WERI-Rb-1 (cell line): Measurements from ENCODE around the gene CASP9.

Experiments
- DNase-seq: peaks from one replicate; pipeline ENCODE4 v3.0.0-alpha.2; 2020
- H3K27ac ChIP-seq: fragments of 250-450 bp; sonication (Bioruptor Pico); 2 replicates; pipeline ENCODE4 v1.5.1; 2020; ENCODE audit warnings: mild to moderate bottlenecking, moderate library complexity
- H3K27me3 ChIP-seq: fragments of 250-450 bp; sonication (Bioruptor Pico); 2 replicates; pipeline ENCODE4 v1.5.1; 2021; ENCODE audit warnings: mild to moderate bottlenecking, low read depth, moderate library complexity; ENCODE audit not compliant: insufficient read depth, severe bottlenecking
- H3K36me3 ChIP-seq: fragments of 250-450 bp; sonication (Bioruptor Pico); 2 replicates; pipeline ENCODE4 v1.5.1; 2020; ENCODE audit warnings: mild to moderate bottlenecking, moderate library complexity
- H3K4me3 ChIP-seq: 2 replicates; pipeline ENCODE4 v1.5.1; 2011; ENCODE audit warnings: low read depth, mild to moderate bottlenecking, control low read depth, low read length
- H3K9me3 ChIP-seq: fragments of 250-450 bp; sonication (Bioruptor Pico); 2 replicates; pipeline ENCODE4 v1.5.1; 2021; ENCODE audit warnings: mild to moderate bottlenecking, moderate library complexity; ENCODE audit not compliant: severe bottlenecking
- TF ChIP-seq, protein P1 (sequence below): IDR thresholded peaks from 2 replicates; pipeline ENCODE4 v1.5.1; 2011; ENCODE audit warnings: low read depth, mild to moderate bottlenecking, control low read depth, inconsistent platforms, low read length

The CASP9 gene

DNA sequence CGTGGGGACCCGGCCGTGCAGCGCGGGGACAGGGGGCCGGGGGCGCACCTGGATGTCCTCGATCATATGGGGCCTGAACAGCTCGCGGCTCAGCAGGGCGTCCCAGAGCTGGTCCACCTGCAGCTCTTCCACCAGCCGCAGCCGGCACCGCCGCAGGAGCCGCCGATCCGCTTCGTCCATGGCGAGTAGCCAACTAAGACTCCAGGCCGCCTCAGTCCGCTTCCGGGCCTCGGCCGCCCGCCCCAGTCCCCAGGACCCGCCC is at the start of gene CASP9:
Gene CASP9, minus strand, starts transcription at position 195 of the 262 bp plus-strand sequence. Its CDS starts 15 bp downstream, at position 180.
- Histone ChIP-seq H3K4me3 (peak within 1 kb of the TSS; percentile 93), H3K36me3 (peaks cover 3% of the 10 kb centered on the region; the same call in 1 of the 2 replicates), H3K27ac (peak within 1 kb of the TSS; percentile 97), H3K9me3 (no peaks in the 10 kb centered on the region), H3K27me3 (no peaks in the 10 kb centered on the region)
- TF ChIP-seq, protein P1, sequence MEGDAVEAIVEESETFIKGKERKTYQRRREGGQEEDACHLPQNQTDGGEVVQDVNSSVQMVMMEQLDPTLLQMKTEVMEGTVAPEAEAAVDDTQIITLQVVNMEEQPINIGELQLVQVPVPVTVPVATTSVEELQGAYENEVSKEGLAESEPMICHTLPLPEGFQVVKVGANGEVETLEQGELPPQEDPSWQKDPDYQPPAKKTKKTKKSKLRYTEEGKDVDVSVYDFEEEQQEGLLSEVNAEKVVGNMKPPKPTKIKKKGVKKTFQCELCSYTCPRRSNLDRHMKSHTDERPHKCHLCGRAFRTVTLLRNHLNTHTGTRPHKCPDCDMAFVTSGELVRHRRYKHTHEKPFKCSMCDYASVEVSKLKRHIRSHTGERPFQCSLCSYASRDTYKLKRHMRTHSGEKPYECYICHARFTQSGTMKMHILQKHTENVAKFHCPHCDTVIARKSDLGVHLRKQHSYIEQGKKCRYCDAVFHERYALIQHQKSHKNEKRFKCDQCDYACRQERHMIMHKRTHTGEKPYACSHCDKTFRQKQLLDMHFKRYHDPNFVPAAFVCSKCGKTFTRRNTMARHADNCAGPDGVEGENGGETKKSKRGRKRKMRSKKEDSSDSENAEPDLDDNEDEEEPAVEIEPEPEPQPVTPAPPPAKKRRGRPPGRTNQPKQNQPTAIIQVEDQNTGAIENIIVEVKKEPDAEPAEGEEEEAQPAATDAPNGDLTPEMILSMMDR = no peak
- no peak for DNase-seq

DNA sequence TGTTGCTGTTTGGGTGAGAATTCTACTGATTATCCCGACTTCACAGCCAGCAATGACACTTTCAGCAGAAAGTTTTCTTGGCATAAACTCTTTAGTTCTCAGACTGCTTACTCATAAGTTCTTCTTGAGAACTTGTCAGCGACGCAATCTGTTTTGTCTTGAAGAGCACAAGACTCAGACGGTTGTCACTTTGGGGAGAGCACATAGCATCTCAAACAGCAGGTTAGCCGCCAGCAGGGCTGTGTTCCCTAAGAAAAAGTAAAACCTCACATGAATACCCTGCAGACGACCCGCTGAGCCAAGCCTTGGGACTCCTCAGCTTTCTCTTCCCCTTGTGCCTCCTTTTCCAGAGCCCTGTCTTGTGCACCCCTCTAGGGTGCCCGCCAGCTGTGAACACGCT is 49.5 kb upstream of the CASP9 start:
- no peak for DNase-seq
- TF ChIP-seq, protein P1 = no peak

DNA sequence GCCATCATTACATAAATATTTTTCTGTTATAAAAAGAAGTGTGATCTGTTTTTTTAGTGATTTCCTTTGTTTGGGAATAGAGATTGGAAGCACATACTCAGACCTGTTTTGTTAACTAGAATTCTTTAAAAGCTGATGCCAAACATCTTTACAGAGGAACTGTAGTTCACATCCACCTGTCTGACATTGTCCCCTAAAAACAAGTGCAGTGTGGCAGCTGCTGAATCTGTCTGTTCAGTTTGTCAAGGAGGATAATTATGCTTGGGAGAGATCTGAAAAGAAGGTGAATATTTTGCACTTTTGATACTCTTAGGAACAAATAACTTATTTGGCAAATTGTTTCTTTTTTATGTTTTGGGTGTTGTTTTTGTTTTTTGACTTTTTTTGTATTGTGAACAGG is 47.3 kb upstream of the CASP9 start:
- H3K36me3 ChIP-seq = peaks cover 23% of the 10 kb centered on the region
- no peak overlapping the region for H3K4me3 ChIP-seq
- DNase-seq = no peak
- H3K27ac ChIP-seq = no peak overlapping the region
- TF ChIP-seq, protein P1 = no peak
- H3K27me3 ChIP-seq = no peaks in the 10 kb centered on the region
- no peaks in the 10 kb centered on the region for H3K9me3 ChIP-seq

More for the DNA sequence above, 49.5 kb upstream of the CASP9 start:
- H3K27me3 ChIP-seq = no peaks in the 10 kb centered on the region
- no peak overlapping the region for H3K27ac ChIP-seq
- H3K4me3 ChIP-seq = no peak overlapping the region
- H3K9me3 ChIP-seq = no peaks in the 10 kb centered on the region
- H3K36me3 ChIP-seq = peaks cover 2% of the 10 kb centered on the region

DNA sequence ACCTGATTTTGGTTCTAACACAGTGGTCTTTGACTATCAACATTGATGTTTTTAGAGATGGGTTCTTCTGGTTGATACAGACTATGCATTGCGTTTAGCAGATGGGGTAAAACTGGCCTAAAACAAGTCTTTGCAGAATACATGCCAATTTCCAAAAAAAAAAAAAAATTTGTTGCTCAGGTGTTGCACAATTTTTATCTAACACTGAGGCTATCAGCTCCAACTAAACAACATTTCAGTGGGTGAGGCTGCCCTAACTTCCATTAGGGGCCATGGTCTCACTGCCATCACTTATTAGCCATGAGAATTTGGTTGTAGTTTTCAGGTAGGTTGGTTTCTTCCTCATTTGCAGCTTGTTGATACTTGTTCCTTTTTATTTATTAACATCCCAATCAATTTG is 46.8 kb upstream of the CASP9 start:
- Histone ChIP-seq H3K27ac (no peak overlapping the region), H3K9me3 (no peaks in the 10 kb centered on the region), H3K4me3 (no peak overlapping the region), H3K27me3 (no peaks in the 10 kb centered on the region), H3K36me3 (peaks cover 27% of the 10 kb centered on the region)
- no peak for DNase-seq
- TF ChIP-seq, protein P1 = no peak

DNA sequence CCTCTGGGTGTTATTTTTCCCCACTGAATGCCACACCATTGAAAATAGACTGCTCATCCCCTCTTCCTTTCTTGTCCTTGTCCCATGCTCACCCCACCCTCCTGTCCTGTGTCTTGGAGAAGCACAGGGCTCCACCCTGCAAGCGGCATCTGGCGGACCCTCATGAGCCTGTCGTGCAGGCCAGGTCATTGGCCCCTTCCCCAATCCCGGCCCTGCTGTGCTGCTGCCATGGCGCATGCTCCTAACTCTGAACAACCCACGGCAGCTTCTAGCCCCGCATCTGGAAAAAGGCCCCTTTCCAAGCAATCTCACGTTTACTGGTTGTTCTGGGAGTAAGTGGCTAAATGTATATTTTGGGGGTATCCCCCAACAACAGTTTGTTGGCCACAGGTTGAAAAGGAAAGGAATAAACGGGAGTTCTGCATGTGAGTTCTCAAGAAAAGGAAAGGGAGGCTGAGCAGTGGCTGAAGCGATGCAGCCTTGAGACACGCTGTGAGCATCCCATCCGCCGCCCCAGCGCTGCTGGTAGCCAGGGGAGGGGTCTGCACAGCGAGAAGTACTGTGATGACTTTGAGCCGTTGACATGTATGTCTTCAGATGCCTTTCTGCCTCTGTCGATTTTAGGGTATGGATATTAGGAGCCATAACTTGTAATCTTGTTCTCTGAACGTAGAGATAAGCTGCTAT is 44.5 kb upstream of the CASP9 start:
- H3K27me3 ChIP-seq = no peaks in the 10 kb centered on the region
- H3K4me3 ChIP-seq = no peak overlapping the region
- no peak for DNase-seq
- no peaks in the 10 kb centered on the region for H3K9me3 ChIP-seq
- no peak overlapping the region for H3K27ac ChIP-seq
- peaks cover 44% of the 10 kb centered on the region for H3K36me3 ChIP-seq
- TF ChIP-seq, protein P1 = no peak
